Stimulated activated CD8-positive, alpha-beta memory T cell treated with anti-CD3 and anti-CD28 coated beads, Interleukin-7, amount 100 ng/mL, for 4 hours (primary cell): ENCODE results near the gene PPP2R5C.
"Not testable (repeated sequence)": the region's sequence is repeated elsewhere in the genome, so short reads cannot be mapped to it uniquely, and the experiment has no call there.

Experiments
- DNase-seq, 2 donors: peaks; one replicate each; pipeline ENCODE4 v3.0.0-alpha.2; 2020; ENCODE audit warnings: low read depth in 2 of 2

Gene PPP2R5C

GRCh38 chr14:101727611-101728366 lies 33.7 kb upstream of the PPP2R5C start:
- no peak for DNase-seq

DNA sequence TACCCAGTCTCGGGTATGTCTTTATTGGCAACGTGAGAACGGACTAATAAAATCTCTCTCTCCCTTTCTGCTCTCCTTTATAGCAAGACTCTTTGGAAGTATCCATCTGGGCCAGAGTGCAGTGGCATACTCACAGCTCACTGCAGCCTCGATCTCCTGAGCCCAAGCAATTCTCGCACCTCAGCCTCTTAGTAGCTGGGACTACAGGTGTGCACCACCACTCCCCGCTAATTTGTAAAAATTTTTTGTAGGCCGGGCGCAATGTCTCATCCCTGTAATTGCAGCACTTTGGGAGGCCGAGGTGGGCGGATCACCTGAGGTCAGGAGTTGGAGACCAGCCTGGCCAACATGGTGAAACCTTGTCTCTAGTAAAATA lies 33.2 kb upstream of the PPP2R5C start:
- no peak for DNase-seq

GRCh38 chr14:101729382-101729781 lies 32.1 kb upstream of the PPP2R5C start:
- DNase-seq = no peak

- DNase-seq = not testable (repeated sequence)
These were observed 31.4 kb upstream of the PPP2R5C start for GRCh38 chr14:101730157-101730556.

- DNase-seq = no peak
These were observed 30.8 kb upstream of the PPP2R5C start for GRCh38 chr14:101730626-101731186.

DNA sequence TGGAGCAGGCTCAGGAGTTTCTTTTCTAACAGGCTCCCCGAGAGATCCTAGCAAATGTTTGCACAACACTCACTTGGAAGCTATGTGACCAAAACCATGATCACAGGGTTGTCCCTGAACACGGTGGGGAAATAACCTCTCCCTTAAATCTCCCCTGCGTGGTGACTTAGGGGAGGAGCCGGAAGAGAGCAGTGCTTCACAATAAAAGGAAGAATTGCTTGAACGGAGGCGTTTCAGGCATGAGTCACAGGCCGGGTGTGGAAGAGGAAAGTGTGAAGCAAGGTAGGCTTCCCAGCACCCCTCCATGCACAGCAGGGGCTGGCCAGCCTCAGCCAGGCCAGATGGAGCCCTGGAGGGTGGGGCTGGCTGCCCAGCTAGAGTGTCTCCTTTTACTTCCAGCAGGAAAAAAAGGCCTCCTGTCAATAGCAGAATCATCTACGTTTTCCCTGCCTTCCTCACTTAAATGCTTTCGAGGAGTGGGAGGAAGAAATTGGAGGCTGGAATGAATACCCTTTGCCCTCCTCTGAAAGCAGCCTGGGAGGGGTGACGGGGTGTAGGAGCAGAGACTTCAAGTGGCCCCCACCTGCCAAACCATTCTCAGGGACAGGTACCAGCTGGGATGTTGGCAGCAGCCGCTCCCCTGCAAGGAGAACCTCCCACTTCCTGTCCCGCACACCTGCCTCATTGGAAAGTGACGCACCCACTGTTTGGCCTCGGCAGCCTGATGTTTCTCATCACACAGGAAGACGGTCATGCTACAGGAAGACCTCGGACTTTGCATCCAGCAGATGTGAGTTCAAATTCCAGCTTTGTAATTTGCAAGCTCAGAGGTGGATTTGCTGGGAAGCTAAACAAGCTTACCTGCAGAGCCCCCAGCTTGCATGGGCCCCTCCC lies 30.1 kb upstream of the PPP2R5C start:
- peak; percentile 79 to 86 for DNase-seq

DNA sequence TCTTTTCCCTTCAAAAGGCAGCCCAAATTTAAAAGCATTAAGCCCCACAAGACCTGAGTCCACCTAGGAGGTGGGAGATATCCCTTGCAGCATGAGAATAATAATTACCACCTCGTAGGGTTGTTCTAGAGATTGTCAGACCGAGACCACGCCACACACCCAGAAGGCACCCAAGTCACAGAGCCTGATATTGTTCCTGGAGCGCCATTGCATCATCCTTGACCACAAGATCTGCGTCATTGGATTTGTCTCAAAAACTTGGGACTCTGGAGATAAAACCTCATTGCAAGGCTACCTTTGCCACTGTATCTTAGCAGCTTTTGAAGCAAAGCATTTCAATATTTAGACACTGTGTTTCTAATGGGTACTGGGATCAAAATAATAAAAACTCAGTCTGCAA lies 29.4 kb upstream of the PPP2R5C start:
- no peak for DNase-seq

GRCh38 chr14:101733211-101733610 lies 28.3 kb upstream of the PPP2R5C start:
- DNase-seq = no peak

DNA sequence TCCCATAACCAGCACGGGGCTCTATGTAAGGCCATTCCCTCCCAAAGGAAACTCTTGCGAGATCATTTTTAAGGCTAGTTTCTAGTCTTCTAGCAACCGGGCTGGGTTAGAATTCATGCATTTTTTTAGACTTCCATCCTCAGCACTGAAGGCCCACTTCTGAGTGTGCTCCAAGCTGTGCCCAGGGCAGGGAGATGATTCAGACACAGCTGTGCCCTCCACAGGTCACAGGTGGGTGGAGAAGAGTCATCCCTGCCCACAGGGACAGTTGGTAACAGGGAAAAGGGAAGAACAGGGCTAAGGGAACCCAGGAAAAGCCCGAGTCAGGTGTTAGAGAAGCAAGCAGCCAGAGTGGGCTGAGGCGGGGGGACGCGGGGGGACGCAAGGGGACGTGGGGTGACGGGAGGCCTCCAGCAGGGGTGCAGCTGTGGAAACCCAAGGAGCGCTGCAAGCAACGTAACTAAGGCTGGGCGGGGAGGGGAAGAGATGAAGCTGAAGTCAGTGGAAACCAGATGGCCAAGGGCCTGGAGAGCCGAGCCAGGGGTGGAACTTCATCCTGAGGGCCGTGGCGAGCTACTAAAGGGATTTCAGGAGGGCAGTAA lies 27.2 kb upstream of the PPP2R5C start:
- no peak for DNase-seq

GRCh38 chr14:101735453-101735852 lies 26.1 kb upstream of the PPP2R5C start:
- no peak for DNase-seq

DNA sequence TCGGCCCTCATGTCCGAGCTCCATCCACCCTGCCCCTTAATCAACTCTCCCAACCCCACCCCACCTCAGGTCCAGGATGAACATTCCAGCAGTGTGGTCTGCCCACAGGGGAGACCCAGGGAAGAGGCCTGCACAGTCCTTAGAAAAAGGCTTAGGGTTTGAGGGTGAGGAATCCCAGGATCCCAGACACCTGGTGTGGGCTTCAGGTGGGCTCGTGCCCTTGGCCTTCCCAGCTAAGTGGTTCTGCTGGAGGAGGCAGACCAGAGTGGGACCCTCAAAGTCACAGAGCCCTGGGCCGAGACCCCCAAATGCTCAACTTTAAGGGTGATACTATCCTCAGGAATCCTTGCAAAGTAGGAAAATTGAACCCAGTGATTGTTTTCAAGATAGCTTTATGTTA lies 25.4 kb upstream of the PPP2R5C start:
- no peak for DNase-seq

- DNase-seq = no peak
These were observed 24.9 kb upstream of the PPP2R5C start for GRCh38 chr14:101736585-101736984.

GRCh38 chr14:101737414-101738339 lies 23.8 kb upstream of the PPP2R5C start:
- DNase-seq = no peak

- DNase-seq = no peak
These were observed 22.7 kb upstream of the PPP2R5C start for GRCh38 chr14:101738703-101739320.

DNA sequence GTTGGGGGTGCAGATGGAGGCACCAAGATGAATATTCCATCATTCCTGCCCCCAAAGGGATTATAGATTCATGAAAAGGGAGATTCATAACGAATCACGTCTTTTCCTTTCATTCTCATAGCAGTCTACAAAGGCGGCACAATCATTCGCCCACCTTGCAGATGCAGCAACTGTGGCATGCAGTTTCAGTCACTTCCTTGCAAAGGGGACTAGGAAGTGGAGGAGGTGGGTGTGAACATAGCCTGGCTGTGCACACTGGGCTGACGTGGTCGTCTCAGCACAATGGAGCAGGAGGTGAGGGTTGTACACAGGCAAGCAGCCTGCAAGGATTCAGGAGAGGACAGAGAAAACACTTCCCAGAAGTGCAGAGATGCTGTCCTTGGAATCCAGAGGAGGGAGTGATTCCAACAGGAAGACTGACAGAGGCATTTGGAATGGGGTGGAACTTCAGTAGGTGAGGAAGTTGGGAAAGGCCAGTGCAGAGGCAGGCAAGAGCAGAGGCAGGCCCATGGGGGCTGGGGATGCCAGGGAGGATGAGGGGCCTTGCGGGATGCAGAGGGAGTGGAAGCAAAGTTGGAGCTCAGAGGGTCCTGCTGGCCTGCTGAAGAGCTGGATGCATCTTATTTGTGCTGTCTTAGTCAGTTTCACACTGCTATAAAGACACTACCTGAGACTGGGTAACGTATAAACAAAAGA lies 21.9 kb upstream of the PPP2R5C start:
- DNase-seq = no peak

DNA sequence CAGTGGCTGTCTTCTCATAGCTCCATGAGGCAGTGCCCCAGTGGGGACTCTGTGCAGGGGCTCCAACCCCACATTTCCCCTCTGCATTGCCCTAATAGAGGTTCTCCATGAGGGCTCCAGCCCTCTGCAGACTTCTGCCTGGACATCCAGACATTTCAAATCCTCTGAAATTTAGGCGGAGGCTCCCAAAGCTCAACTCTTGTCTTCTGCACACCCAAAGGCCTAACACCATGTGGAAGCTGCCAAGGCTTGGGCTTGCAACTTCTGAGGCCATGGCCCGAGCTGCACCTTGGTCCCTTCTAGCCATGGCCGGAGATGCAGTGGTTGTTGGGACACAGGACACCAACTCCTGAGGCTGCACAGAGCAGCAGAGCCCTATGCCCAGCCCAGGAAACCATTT lies 20.5 kb upstream of the PPP2R5C start:
- no peak for DNase-seq

- no peak for DNase-seq
These were observed 17.8 kb upstream of the PPP2R5C start for GRCh38 chr14:101743701-101744100.

- not testable (repeated sequence) for DNase-seq
These were observed 17.1 kb upstream of the PPP2R5C start for GRCh38 chr14:101744382-101744781.

DNA sequence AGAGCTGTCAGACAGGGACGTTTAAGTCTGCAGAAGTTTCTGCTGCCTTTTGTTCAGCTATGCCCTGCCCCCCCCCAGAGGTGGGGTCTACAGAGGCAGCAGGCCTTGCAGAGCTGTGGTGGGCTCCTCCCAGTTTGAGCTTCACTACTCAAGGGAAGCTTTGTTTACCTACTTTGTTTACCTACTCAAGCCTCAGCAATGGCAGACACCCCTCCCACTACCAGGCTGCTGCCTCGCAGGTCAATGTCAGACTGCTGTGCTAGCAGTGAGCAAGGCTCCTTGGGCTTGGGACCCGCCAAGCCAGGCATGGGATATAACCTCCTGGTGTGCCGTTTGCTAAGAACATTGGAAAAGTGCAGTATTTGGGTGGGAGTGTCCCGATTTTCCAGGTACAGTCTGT lies 11.8 kb upstream of the PPP2R5C start:
- DNase-seq = not testable (repeated sequence)

GRCh38 chr14:101754893-101755292 lies 6.6 kb upstream of the PPP2R5C start:
- DNase-seq = no peak
